ENCODE results near the gene RNF130. TPM values are rescaled to one million over a fixed set of nuclear protein-coding genes. Genes with fewer than 3 reads are reported as not detected.

RNF130 gene
- 73.9 TPM for total RNA-seq
- 88.1 TPM for polyA plus RNA-seq (ENCODE audit: insufficient read depth, low read depth, low replicate concordance)
- long read RNA-seq, donor 1, transcript RNF130-205 (9 exons, 2,263 nt), result major isoform, 19 of 28 reads
- long read RNA-seq, donor 1, partial matches to known transcripts, result 0 of 28 reads
- long read RNA-seq, donor 1, other reads (novel, unspliced or antisense), result 5 of 28 reads
- long read RNA-seq, donor 2, transcript RNF130-205 (9 exons, 2,263 nt), result major isoform, 18 of 46 reads
- long read RNA-seq, donor 2, partial matches to known transcripts, result 13 of 46 reads
- long read RNA-seq, donor 2, other reads (novel, unspliced or antisense), result 13 of 46 reads
- long read RNA-seq, donor 3, transcript RNF130-205 (9 exons, 2,263 nt), result major isoform, 20 of 31 reads
- long read RNA-seq, donor 3, partial matches to known transcripts, result 0 of 31 reads
- long read RNA-seq, donor 3, other reads (novel, unspliced or antisense), result 10 of 31 reads
- long read RNA-seq, donor 4, transcript RNF130-205 (9 exons, 2,263 nt), result major isoform, 28 of 32 reads
- long read RNA-seq, donor 4, partial matches to known transcripts, result 0 of 32 reads
- long read RNA-seq, donor 4, other reads (novel, unspliced or antisense), result 0 of 32 reads
- long read RNA-seq, donor 5, partial matches to known transcripts, result 0 of 2 reads
- long read RNA-seq, donor 5, other reads (novel, unspliced or antisense), result 0 of 2 reads
- long read RNA-seq, donor 6, transcript RNF130-205 (9 exons, 2,263 nt), result major isoform, 25 of 83 reads
- long read RNA-seq, donor 6, partial matches to known transcripts, result 56 of 83 reads
- long read RNA-seq, donor 6, other reads (novel, unspliced or antisense), result 0 of 83 reads
- long read RNA-seq, donor 7, full-length matches to known transcripts, result 97 of 110 reads
- long read RNA-seq, donor 7, partial matches to known transcripts, result 4 of 110 reads
- long read RNA-seq, donor 7, other reads (novel, unspliced or antisense), result 9 of 110 reads
- long read RNA-seq, donor 8, transcript RNF130-205 (9 exons, 2,263 nt), result major isoform, 29 of 45 reads
- long read RNA-seq, donor 8, partial matches to known transcripts, result 13 of 45 reads
- long read RNA-seq, donor 8, other reads (novel, unspliced or antisense), result 0 of 45 reads
- long read RNA-seq, donor 9, transcript RNF130-205 (9 exons, 2,263 nt), result major isoform, 10 of 17 reads
- long read RNA-seq, donor 9, partial matches to known transcripts, result 0 of 17 reads
- long read RNA-seq, donor 9, other reads (novel, unspliced or antisense), result 6 of 17 reads
- long read RNA-seq, donor 10, transcript RNF130-205 (9 exons, 2,263 nt), result major isoform, 7 of 36 reads
- long read RNA-seq, donor 10, partial matches to known transcripts, result 17 of 36 reads
- long read RNA-seq, donor 10, other reads (novel, unspliced or antisense), result 8 of 36 reads

GRCh38 chr5:180071531-180072255 is at the start of gene RNF130:
Gene RNF130 (minus strand): TSS chr5:180071759. CDS start chr5:180071702, 57 bp downstream.
- FAIRE-seq (no peak), DNase-seq (peak; percentile 93 to 98 (median 96))
- H3K9me3 ChIP-seq (ENCODE audit: control insufficient read depth in 2 of 3, insufficient read depth in 1 of 3, low read length in 3 of 3), result no peaks in the 10 kb centered on the region
- no peak for TF ChIP-seq CTCF (IDR thresholded peaks at IDR 0.05; ENCODE audit: borderline replicate concordance, extremely low read depth, insufficient read depth)
- intact Hi-C loops (cut with DNase I), result no loop called here
- no peaks in the 10 kb centered on the region for H3K36me3 ChIP-seq (ENCODE audit: control insufficient read depth in 2 of 3, insufficient read depth in 3 of 3, low read length in 3 of 3)
- H3K4me1 ChIP-seq (ENCODE audit: control insufficient read depth in 2 of 3, insufficient read depth in 2 of 3, low read depth in 1 of 3, low read length in 3 of 3), result peaks cover 0 to 9% (median 4%) of the 10 kb centered on the region in 3 donors
- peak within 1 kb of the TSS; percentile 69 to 89 (median 80) for H3K4me3 ChIP-seq (ENCODE audit: low read length in 3 of 3)
- peak within 1 kb of the TSS; percentile 95 to 96 for H3K27ac ChIP-seq (ENCODE audit: low read depth in 2 of 2, low read length in 2 of 2)
- H3K27me3 ChIP-seq (ENCODE audit: control insufficient read depth, insufficient read depth, low read length), result no peaks in the 10 kb centered on the region
- H3K9ac ChIP-seq (ENCODE audit: low read length in 3 of 3), result peak within 1 kb of the TSS; percentile 72 to 80 (median 77)

- Histone ChIP-seq H3K9me3 (ENCODE audit: control insufficient read depth in 2 of 3, insufficient read depth in 1 of 3, low read length in 3 of 3) (no peaks in the 10 kb centered on the region), H3K27ac (ENCODE audit: low read depth in 2 of 2, low read length in 2 of 2) (no peak overlapping the region), H3K9ac (ENCODE audit: low read length in 3 of 3) (no peak overlapping the region), H3K4me1 (ENCODE audit: control insufficient read depth in 2 of 3, insufficient read depth in 2 of 3, low read depth in 1 of 3, low read length in 3 of 3) (no peaks in the 10 kb centered on the region), H3K27me3 (ENCODE audit: control insufficient read depth, insufficient read depth, low read length) (no peaks in the 10 kb centered on the region), H3K36me3 (ENCODE audit: control insufficient read depth in 2 of 3, insufficient read depth in 3 of 3, low read length in 3 of 3) (no peaks in the 10 kb centered on the region), H3K4me3 (ENCODE audit: low read length in 3 of 3) (no peak overlapping the region)
- no peak for TF ChIP-seq CTCF (IDR thresholded peaks at IDR 0.05; ENCODE audit: borderline replicate concordance, extremely low read depth, insufficient read depth)
- no peak for FAIRE-seq
- intact Hi-C loops (cut with DNase I), result no loop called here
- DNase-seq, result peak in 3 of 5 donors; percentile 7 to 64 (median 29)
Observed at GRCh38 chr5:180120237-180121101, 48.9 kb upstream of the RNF130 start.
